Measurements from ENCODE around the gene RNF208.

The RNF208 gene

GRCh38 chr9:137190315-137190856 is 31.7 kb downstream of the RNF208 start:
- Histone ChIP-seq H3K4me3 (ENCODE audit: low read depth in 1 of 2, low read length in 2 of 2) (peak overlapping the region in 1 of 2 donors; percentile 95), H3K9ac (ENCODE audit: low read depth in 1 of 2, low read length in 2 of 2) (no peak overlapping the region), H3K9me3 (ENCODE audit: control insufficient read depth in 1 of 2, low read length in 2 of 2) (no peaks in the 10 kb centered on the region), H3K4me1 (ENCODE audit: control insufficient read depth in 1 of 2, insufficient read depth in 2 of 2, low read length in 2 of 2) (peaks cover 44 to 61% of the 10 kb centered on the region in 2 donors), H3K36me3 (ENCODE audit: control insufficient read depth in 1 of 2, insufficient read depth in 2 of 2, low read length in 2 of 2) (peaks cover 18 to 49% of the 10 kb centered on the region in 2 donors), H3K27me3 (ENCODE audit: control insufficient read depth in 1 of 2, insufficient read depth in 2 of 2, low read length in 2 of 2) (no peaks in the 10 kb centered on the region), H3K27ac (ENCODE audit: low read depth, low read length) (peak overlapping the region; percentile 20)

GRCh38 chr9:137189297-137190295 is 32.4 kb downstream of the RNF208 start:
- H3K9ac ChIP-seq (ENCODE audit: low read depth in 1 of 2, low read length in 2 of 2): peak overlapping the region; percentile 72 to 98
- H3K36me3 ChIP-seq (ENCODE audit: control insufficient read depth in 1 of 2, insufficient read depth in 2 of 2, low read length in 2 of 2): peaks cover 18 to 57% of the 10 kb centered on the region in 2 donors
- H3K4me3 ChIP-seq (ENCODE audit: low read depth in 1 of 2, low read length in 2 of 2): peak overlapping the region; percentile 95 to 99
- no peaks in the 10 kb centered on the region for H3K27me3 ChIP-seq (ENCODE audit: control insufficient read depth in 1 of 2, insufficient read depth in 2 of 2, low read length in 2 of 2)
- no peaks in the 10 kb centered on the region for H3K9me3 ChIP-seq (ENCODE audit: control insufficient read depth in 1 of 2, low read length in 2 of 2)
- peaks cover 36 to 53% of the 10 kb centered on the region in 2 donors for H3K4me1 ChIP-seq (ENCODE audit: control insufficient read depth in 1 of 2, insufficient read depth in 2 of 2, low read length in 2 of 2)
- peak overlapping the region; percentile 95 for H3K27ac ChIP-seq (ENCODE audit: low read depth, low read length)

GRCh38 chr9:137188490-137189296 is 33.3 kb downstream of the RNF208 start, which contains the start of the genes ANAPC2 and SSNA1:
TSS of gene ANAPC2 (minus strand) at chr9:137188560. CDS start at chr9:137188532, 28 bp downstream.
TSS of gene SSNA1 (plus strand) at chr9:137188676. CDS start at chr9:137188727, 51 bp downstream.
- Histone ChIP-seq H3K27ac (ENCODE audit: low read depth, low read length) (peak within 1 kb of the TSS; percentile 95), H3K9ac (ENCODE audit: low read depth in 1 of 2, low read length in 2 of 2) (peak within 1 kb of the TSS; percentile 72 to 98), H3K36me3 (ENCODE audit: control insufficient read depth in 1 of 2, insufficient read depth in 2 of 2, low read length in 2 of 2) (peaks cover 23 to 66% of the 10 kb centered on the region in 2 donors), H3K27me3 (ENCODE audit: control insufficient read depth in 1 of 2, insufficient read depth in 2 of 2, low read length in 2 of 2) (no peaks in the 10 kb centered on the region), H3K4me3 (ENCODE audit: low read depth in 1 of 2, low read length in 2 of 2) (peak within 1 kb of the TSS; percentile 95 to 99), H3K9me3 (ENCODE audit: control insufficient read depth in 1 of 2, low read length in 2 of 2) (no peaks in the 10 kb centered on the region), H3K4me1 (ENCODE audit: control insufficient read depth in 1 of 2, insufficient read depth in 2 of 2, low read length in 2 of 2) (peaks cover 35 to 50% of the 10 kb centered on the region in 2 donors)

GRCh38 chr9:137188086-137188489 is 34.0 kb downstream of the RNF208 start:
- H3K36me3 ChIP-seq (ENCODE audit: control insufficient read depth in 1 of 2, insufficient read depth in 2 of 2, low read length in 2 of 2): peaks cover 28 to 72% of the 10 kb centered on the region in 2 donors
- peak overlapping the region; percentile 72 to 98 for H3K9ac ChIP-seq (ENCODE audit: low read depth in 1 of 2, low read length in 2 of 2)
- H3K4me1 ChIP-seq (ENCODE audit: control insufficient read depth in 1 of 2, insufficient read depth in 2 of 2, low read length in 2 of 2): peaks cover 35 to 50% of the 10 kb centered on the region in 2 donors
- peak overlapping the region; percentile 95 for H3K27ac ChIP-seq (ENCODE audit: low read depth, low read length)
- H3K4me3 ChIP-seq (ENCODE audit: low read depth in 1 of 2, low read length in 2 of 2): peak overlapping the region; percentile 95 to 99
- no peaks in the 10 kb centered on the region for H3K9me3 ChIP-seq (ENCODE audit: control insufficient read depth in 1 of 2, low read length in 2 of 2)
- no peaks in the 10 kb centered on the region for H3K27me3 ChIP-seq (ENCODE audit: control insufficient read depth in 1 of 2, insufficient read depth in 2 of 2, low read length in 2 of 2)

- Histone ChIP-seq H3K9ac (ENCODE audit: low read depth in 1 of 2, low read length in 2 of 2) (peak overlapping the region; percentile 72 to 98), H3K9me3 (ENCODE audit: control insufficient read depth in 1 of 2, low read length in 2 of 2) (no peaks in the 10 kb centered on the region), H3K36me3 (ENCODE audit: control insufficient read depth in 1 of 2, insufficient read depth in 2 of 2, low read length in 2 of 2) (peaks cover 25 to 73% of the 10 kb centered on the region in 2 donors), H3K27me3 (ENCODE audit: control insufficient read depth in 1 of 2, insufficient read depth in 2 of 2, low read length in 2 of 2) (no peaks in the 10 kb centered on the region), H3K4me3 (ENCODE audit: low read depth in 1 of 2, low read length in 2 of 2) (peak overlapping the region; percentile 95 to 99), H3K27ac (ENCODE audit: low read depth, low read length) (no peak overlapping the region), H3K4me1 (ENCODE audit: control insufficient read depth in 1 of 2, insufficient read depth in 2 of 2, low read length in 2 of 2) (peaks cover 35 to 50% of the 10 kb centered on the region in 2 donors)
Observed at GRCh38 chr9:137187386-137187785, 34.7 kb downstream of the RNF208 start.

GRCh38 chr9:137186385-137186784 is 35.7 kb downstream of the RNF208 start:
- Histone ChIP-seq H3K4me1 (ENCODE audit: control insufficient read depth in 1 of 2, insufficient read depth in 2 of 2, low read length in 2 of 2) (peaks cover 35 to 46% of the 10 kb centered on the region in 2 donors), H3K4me3 (ENCODE audit: low read depth in 1 of 2, low read length in 2 of 2) (peak overlapping the region in 1 of 2 donors; percentile 99)

GRCh38 chr9:137185921-137186320 is 36.1 kb downstream of the RNF208 start:
- H3K36me3 ChIP-seq (ENCODE audit: control insufficient read depth in 1 of 2, insufficient read depth in 2 of 2, low read length in 2 of 2): peaks cover 19 to 69% of the 10 kb centered on the region in 2 donors
- peaks cover 35 to 43% of the 10 kb centered on the region in 2 donors for H3K4me1 ChIP-seq (ENCODE audit: control insufficient read depth in 1 of 2, insufficient read depth in 2 of 2, low read length in 2 of 2)
- no peak overlapping the region for H3K27ac ChIP-seq (ENCODE audit: low read depth, low read length)
- no peaks in the 10 kb centered on the region for H3K27me3 ChIP-seq (ENCODE audit: control insufficient read depth in 1 of 2, insufficient read depth in 2 of 2, low read length in 2 of 2)
- H3K9ac ChIP-seq (ENCODE audit: low read depth in 1 of 2, low read length in 2 of 2): no peak overlapping the region
- no peaks in the 10 kb centered on the region for H3K9me3 ChIP-seq (ENCODE audit: control insufficient read depth in 1 of 2, low read length in 2 of 2)
- no peak overlapping the region for H3K4me3 ChIP-seq (ENCODE audit: low read depth in 1 of 2, low read length in 2 of 2)

More at GRCh38 chr9:137186385-137186784, 35.7 kb downstream of the RNF208 start:
- Histone ChIP-seq H3K27me3 (ENCODE audit: control insufficient read depth in 1 of 2, insufficient read depth in 2 of 2, low read length in 2 of 2) (no peaks in the 10 kb centered on the region), H3K9me3 (ENCODE audit: control insufficient read depth in 1 of 2, low read length in 2 of 2) (no peaks in the 10 kb centered on the region), H3K27ac (ENCODE audit: low read depth, low read length) (no peak overlapping the region), H3K36me3 (ENCODE audit: control insufficient read depth in 1 of 2, insufficient read depth in 2 of 2, low read length in 2 of 2) (peaks cover 23 to 68% of the 10 kb centered on the region in 2 donors), H3K9ac (ENCODE audit: low read depth in 1 of 2, low read length in 2 of 2) (no peak overlapping the region)

- Histone ChIP-seq H3K27ac (ENCODE audit: low read depth, low read length) (no peak overlapping the region), H3K27me3 (ENCODE audit: control insufficient read depth in 1 of 2, insufficient read depth in 2 of 2, low read length in 2 of 2) (no peaks in the 10 kb centered on the region), H3K9me3 (ENCODE audit: control insufficient read depth in 1 of 2, low read length in 2 of 2) (no peaks in the 10 kb centered on the region), H3K4me3 (ENCODE audit: low read depth in 1 of 2, low read length in 2 of 2) (no peak overlapping the region), H3K36me3 (ENCODE audit: control insufficient read depth in 1 of 2, insufficient read depth in 2 of 2, low read length in 2 of 2) (peaks cover 21 to 69% of the 10 kb centered on the region in 2 donors), H3K4me1 (ENCODE audit: control insufficient read depth in 1 of 2, insufficient read depth in 2 of 2, low read length in 2 of 2) (peaks cover 27 to 34% of the 10 kb centered on the region in 2 donors), H3K9ac (ENCODE audit: low read depth in 1 of 2, low read length in 2 of 2) (no peak overlapping the region)
Observed at GRCh38 chr9:137184881-137185660, 37.0 kb downstream of the RNF208 start.

- peaks cover 24 to 78% of the 10 kb centered on the region in 2 donors for H3K36me3 ChIP-seq (ENCODE audit: control insufficient read depth in 1 of 2, insufficient read depth in 2 of 2, low read length in 2 of 2)
- peaks cover 18 to 25% of the 10 kb centered on the region in 2 donors for H3K4me1 ChIP-seq (ENCODE audit: control insufficient read depth in 1 of 2, insufficient read depth in 2 of 2, low read length in 2 of 2)
- H3K27ac ChIP-seq (ENCODE audit: low read depth, low read length): no peak overlapping the region
- no peaks in the 10 kb centered on the region for H3K9me3 ChIP-seq (ENCODE audit: control insufficient read depth in 1 of 2, low read length in 2 of 2)
- H3K27me3 ChIP-seq (ENCODE audit: control insufficient read depth in 1 of 2, insufficient read depth in 2 of 2, low read length in 2 of 2): no peaks in the 10 kb centered on the region
- no peak overlapping the region for H3K4me3 ChIP-seq (ENCODE audit: low read depth in 1 of 2, low read length in 2 of 2)
- no peak overlapping the region for H3K9ac ChIP-seq (ENCODE audit: low read depth in 1 of 2, low read length in 2 of 2)
Observed at GRCh38 chr9:137183980-137184595, 38.0 kb downstream of the RNF208 start.
